ENCODE measurements around the gene VASP. TPM values are rescaled to one million over a fixed set of nuclear protein-coding genes. Genes with fewer than 3 reads are reported as not detected.

The VASP gene
- total and polyA plus RNA-seq, 9 of the 15 experiments (the other 6 are each of a cell fraction or from before 2014, with no cell fraction given), result 16.7 to 261 (median 112) TPM

GRCh38 chr19:45477186-45477585 lies 30.1 kb upstream of the VASP start:
- Histone ChIP-seq H3K79me2 (ENCODE audit: control insufficient read depth, insufficient read depth, low read length) (no peaks in the 10 kb centered on the region), H3K27ac (ENCODE audit: extremely low read depth, low read depth, low read length) (no peak overlapping the region), H3K9me3 (replicated peaks; ENCODE audit: control insufficient read depth, insufficient read depth, low read depth, low read length) (no peaks in the 10 kb centered on the region), H3K9me1 (ENCODE audit: control insufficient read depth, insufficient read depth, low read length) (no peaks in the 10 kb centered on the region), H3K4me1 (replicated peaks in 1 of 2; ENCODE audit: control insufficient read depth in 2 of 2, insufficient read depth in 2 of 2, low read length in 2 of 2) (peaks cover 10 to 15% of the 10 kb centered on the region in 2 experiments; a peak in 4 of 5 replicates), H3K27me3 (ENCODE audit: control insufficient read depth in 2 of 2, insufficient read depth in 2 of 2, low read length in 2 of 2) (no peaks in the 10 kb centered on the region), H4K20me1 (replicated peaks; ENCODE audit: control insufficient read depth, insufficient read depth, low read length) (no peaks in the 10 kb centered on the region), H3K36me3 (ENCODE audit: control insufficient read depth, insufficient read depth, low read length) (no peaks in the 10 kb centered on the region), H3K4me3 (no peak overlapping the region), H3K4me2 (ENCODE audit: insufficient read depth, low read length) (no peak overlapping the region; the same call in 1 of the 2 replicates), H2AFZ (ENCODE audit: low read depth, low read length) (peak overlapping the region; percentile 23; the same call in 1 of the 2 replicates), H3K9ac (ENCODE audit: insufficient read depth in 1 of 2, low read depth in 2 of 2, low read length in 2 of 2) (peak overlapping the region in 1 of 2 experiments; percentile 65; a peak in 1 of 4 replicates)
- no TSS peak for BruUV-seq (replicated peaks)
- ATAC-seq, result no peak
- 49% methylated on average over 4 of the region's 5 CpGs for WGBS (ENCODE audit: insufficient coverage, low coverage, missing lambda C conversion rate)
- no peak for TF ChIP-seq NFRKB (IDR thresholded peaks at IDR 0.05; ENCODE audit: low read depth)
- no peak for TF ChIP-seq ZNF124 (CRISPR knock-in tag; IDR thresholded peaks at IDR 0.05)
- peak; percentile 42; the same call in 1 of the 2 replicates for TF ChIP-seq SPI1 (IDR thresholded peaks at IDR 0.05; ENCODE audit: borderline replicate concordance, low read depth, low read length)
- in situ Hi-C loops (cut with MboI), result loop anchor here (5.0 kb wide), 1 partner anchor 35 kb away; no protein-coding TSS in a partner anchor
- ChIA-PET POLR2A (interaction anchor here (0.6 to 3.0 kb wide), 4 partner anchors 9 to 305 kb away, joined by 3 to 37 read pairs (median 6); partner anchors contain the start of gene FOSB), CTCF (ENCODE audit: low intra/inter-chr PET ratio) (interaction anchor here (0.8 to 6.9 kb wide), 4 partner anchors 37 to 53 kb away, joined by 3 to 179 read pairs (median 45); no protein-coding TSS in a partner anchor)
- no peak for DNase-seq (ENCODE audit: extremely low read depth in 1 of 4, low spot score in 3 of 4)
- FAIRE-seq, result no peak
- intact Hi-C loops (cut with micrococcal nuclease), result no loop called here

Data from K562 (cell line).